Stimulated activated CD4-positive, alpha-beta T cell treated with anti-CD3 and anti-CD28 coated beads, Interleukin-2, amount 100 ng/mL, for 4 hours (primary cell): ENCODE results near the gene LUC7L2.
"Not testable (repeated sequence)": the region's sequence is repeated elsewhere in the genome, so short reads cannot be mapped to it uniquely, and the experiment has no call there.

Experiments used
- DNase-seq: peaks from one replicate; pipeline ENCODE4 v3.0.0-alpha.2; 2020; ENCODE audit warnings: low read depth

LUC7L2 gene

DNA sequence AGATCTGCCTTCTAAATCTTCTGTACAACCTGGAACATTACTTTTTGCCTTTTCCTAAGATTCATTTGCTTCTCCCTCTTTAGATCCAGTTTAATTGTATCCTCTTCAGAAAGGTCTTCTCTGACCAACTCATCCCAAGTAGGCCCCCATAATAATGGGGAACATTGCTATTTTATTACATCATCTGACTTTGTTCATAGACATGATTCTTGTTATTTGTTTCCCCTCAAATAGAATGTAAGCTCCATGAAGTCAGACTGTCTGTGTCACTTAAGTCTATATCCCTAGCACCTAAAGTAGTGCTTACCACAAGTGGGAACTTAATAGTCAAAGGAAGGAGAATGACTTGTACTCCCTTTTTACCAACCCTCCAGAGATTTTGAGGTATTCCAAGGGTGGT lies 37.5 kb downstream of the LUC7L2 start:
- no peak for DNase-seq

DNA sequence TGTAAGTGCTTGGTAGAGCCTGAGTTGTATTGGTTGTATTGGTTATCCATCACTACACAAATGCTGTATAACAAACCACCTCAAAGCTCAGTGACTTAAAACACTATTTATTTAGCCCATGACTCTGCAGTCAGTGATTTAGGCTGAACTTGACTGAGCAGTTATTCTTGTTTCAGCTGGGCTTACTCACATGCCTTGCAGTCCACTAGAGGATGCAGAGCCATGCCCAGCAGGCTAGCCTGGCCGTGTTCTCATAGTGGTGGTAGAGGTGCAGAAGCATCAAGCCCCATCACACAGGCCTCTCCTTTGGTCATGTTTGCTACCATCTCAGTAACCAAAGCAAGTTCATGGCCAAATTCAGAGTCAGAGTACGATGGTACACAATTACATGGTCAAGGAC lies 43.9 kb downstream of the LUC7L2 start:
- DNase-seq, result no peak

DNA sequence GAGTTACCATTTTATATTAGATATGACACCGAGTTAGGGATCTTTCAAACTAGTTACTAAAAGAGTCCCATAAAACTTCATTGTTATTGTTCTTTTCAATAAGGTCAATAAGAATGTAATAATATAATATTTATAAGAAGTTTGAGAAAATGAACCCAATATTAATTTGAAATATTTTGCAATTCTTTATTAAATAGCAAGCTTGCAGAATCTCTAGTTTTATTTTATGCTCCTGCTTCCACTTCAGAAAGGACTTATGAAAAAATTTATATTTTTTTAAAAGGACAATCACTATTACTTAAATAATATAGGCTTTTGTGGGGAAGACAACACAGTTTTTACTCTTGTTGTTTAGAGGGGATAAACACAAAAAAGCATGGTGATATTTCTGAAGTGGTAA lies 47.9 kb downstream of the LUC7L2 start:
- no peak for DNase-seq

DNA sequence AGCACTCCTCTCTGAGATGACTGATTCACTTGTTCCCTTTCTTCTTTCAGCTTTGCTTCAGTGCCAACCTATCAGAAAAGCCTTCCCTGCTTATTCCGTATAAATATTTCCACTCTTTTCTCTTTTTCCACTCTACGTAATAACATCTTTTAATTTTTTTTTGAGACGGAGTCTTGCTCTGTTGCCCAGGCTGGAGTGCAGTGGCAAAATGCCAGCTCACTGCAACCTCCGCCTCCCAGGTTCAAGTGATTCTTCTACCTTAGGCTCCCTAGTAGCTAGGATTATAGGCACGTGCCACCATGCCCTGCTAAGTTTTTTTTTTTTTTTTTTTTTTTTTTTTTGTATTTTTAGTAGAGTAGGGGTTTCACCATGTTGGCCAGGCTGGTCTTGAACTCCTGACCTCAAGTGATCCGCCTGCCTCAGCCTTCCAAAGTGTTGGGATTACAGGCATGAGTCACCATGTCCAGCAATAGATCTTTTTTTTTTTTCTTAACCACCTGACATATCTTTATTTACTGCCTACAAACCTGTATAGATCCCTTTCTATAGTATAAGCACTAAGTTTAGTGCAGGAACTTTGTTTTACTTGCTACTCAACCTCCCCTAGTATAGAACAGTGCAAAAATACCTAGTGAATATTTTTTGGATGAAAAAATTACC lies 55.2 kb downstream of the LUC7L2 start:
- DNase-seq, result not testable (repeated sequence)

DNA sequence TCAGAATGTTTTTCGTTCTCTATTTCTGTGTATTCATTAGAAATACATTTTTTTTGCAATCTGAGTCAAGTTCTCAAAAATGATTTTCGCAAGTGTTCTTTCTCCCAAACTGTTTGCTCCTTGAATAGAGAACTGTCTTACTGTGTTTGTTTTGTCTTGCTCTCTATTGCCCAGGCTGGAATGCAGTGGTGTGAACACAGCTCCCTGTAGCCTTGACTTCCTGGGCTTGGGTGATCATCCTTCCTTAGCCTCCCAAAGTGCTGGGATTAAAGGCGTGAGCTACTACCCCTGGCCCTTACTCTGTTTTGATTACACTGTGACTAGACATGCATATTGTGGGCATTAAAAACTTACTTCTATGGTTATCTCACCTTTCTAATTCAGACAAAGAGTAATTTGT lies 56.7 kb downstream of the LUC7L2 start:
- DNase-seq, result no peak

DNA sequence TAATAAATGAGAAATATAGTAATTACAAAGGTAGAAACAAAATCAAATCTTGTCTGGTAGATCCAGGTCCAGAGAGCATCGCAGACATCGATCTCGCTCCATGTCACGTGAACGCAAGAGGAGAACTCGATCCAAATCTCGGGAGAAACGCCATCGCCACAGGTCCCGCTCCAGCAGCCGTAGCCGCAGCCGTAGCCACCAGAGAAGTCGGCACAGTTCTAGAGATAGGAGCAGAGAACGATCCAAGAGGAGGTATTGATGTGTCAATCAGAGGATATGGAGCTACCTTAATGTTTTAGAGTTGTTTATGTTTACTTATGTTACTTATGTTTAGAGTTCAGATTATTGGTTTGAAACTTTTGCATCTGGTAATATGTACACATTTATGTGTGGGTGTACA lies 57.8 kb downstream of the LUC7L2 start:
- no peak for DNase-seq

DNA sequence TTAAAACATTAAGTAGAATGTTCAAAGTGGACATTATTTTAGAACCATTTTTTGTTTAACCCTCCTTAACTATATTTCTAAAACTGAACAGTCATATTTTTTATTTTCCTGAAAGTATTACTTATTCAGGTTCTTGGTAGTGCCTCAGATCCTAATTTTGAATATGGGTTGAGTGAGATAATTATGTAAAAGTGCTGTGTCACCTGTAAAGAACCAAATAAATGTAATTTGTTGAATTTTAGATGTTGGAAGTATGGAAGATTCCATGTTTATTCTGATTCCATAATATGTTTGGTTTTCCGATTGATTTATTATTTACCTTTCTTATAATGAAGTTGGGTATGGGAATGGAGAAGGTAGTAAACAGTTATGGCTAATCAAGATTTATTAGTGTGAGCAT lies 61.4 kb downstream of the LUC7L2 start:
- DNase-seq, result no peak

DNA sequence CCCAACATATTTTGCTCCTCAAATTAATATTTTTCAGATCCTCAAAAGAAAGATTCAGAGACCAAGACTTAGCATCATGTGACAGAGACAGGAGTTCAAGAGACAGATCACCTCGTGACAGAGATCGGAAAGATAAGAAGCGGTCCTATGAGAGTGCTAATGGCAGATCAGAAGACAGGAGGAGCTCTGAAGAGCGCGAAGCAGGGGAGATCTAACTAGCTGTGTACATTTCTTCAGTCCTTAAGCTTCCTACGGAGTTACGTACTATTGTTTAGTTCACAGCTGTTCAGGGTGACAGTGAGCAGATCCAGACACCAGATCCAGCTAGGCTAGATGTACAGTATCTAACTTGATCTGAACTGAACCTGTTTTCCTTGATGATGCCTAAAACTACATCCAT lies 62.4 kb downstream of the LUC7L2 start:
- DNase-seq, result no peak

DNA sequence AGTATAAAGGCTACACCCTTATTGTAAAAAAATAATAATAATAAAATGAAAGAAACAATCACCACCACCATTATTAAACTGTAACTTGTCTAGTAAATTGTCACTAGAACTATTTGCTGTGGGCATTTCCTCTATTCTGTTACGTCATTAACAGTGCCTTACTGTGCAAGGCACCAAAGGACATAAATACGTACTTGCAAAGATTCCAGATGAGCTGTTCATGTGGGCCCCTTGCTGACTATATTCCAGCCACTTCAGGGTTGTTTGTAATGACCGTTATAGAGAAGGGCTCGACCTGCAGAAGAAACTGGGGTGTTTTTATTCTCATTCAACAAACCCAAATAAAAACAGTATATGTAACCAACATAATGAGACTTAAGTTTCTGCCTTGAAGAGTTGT lies 63.4 kb downstream of the LUC7L2 start:
- no peak for DNase-seq

DNA sequence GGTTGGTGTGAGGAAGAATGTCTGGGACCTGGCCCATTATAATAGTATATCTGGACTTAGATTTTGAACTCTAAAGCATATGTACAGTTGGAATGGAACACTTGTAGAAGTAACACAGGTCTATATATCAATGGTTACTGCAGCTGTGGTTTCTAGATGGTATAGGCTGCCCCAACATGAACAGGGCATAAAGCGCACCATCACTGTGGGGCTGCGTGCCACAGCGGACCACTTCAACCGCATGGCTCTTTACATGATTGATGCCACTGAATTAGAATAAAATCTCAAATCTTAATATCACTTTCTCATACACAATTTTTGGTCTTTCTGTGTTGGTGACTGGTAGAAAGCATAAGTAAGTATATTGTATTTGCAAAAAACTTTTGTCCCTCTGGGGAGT lies 64.3 kb downstream of the LUC7L2 start:
- no peak for DNase-seq

DNA sequence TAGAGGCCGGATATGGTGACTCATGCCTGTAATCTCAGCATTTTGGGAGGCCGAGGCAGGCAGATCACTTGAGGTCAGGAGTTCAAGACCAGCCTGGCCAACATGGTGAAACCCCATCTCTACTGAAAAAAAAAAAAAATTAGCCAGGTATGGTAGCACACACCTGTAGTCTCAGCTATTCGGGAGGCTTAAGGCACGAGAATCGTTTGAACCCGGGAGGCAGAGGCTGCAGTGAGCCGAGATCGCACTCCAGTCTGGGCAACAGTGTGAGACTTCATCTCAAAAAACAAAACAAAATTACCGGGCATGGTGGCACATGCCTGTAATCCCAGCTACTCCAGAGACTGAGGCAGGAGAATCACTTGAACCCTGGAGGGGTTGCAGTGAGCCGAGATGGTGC lies 66.0 kb downstream of the LUC7L2 start:
- DNase-seq, result not testable (repeated sequence)

DNA sequence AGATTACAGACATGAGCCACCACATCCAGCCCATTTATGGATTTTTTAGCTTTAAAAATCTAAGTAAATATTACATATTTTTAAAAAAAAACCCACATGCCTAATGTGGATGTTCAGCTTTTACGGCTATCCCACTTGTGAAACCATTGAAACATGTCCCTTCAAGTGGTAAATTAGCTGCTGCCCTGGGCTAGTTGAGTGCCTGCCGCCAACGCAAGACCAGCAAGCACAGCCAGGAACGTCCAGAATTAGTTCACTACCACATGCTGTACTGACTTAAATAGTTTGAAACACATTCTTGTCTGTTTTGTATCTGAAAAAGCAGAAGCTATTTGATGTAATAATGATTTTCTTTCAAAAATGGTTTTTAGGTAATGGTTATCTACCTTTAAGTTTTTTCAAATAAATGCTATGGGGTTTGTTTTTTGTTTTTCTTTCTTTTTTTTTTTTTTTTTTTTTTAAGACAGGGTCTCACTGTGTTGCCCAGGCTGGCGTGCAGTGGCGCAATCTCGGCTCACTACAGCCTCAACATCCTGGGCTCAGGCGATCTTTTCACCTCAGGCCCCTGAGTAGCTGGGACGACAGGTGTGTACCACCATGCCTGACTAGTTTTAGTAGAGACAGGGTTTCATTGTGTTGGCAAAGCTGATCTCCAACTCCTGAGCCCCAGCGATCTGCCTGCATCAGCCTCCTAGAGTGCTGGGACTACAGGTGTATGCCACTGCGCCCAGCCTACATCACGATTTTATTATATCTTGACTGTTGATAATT lies 66.7 kb downstream of the LUC7L2 start:
- DNase-seq, result no peak

DNA sequence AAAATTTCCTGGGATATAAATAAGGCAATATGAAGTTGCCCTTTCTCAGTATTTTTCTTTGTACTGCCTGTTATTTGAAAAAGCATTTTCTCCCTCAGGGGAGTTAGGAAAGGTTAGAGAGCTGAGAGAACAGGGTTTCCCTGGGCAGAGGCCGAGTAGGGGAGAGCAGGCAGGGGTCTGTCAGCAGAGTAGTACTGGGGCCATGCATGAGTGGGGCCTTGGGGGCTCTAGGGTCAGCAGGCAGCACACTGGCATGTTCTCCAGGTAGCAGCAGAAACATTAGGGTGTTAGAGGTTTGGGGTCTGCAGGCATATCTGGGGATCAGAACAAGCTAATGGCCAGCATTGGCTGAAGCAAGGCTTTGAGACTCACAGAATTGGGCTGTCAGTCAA lies 67.3 kb downstream of the LUC7L2 start:
- DNase-seq, result no peak

DNA sequence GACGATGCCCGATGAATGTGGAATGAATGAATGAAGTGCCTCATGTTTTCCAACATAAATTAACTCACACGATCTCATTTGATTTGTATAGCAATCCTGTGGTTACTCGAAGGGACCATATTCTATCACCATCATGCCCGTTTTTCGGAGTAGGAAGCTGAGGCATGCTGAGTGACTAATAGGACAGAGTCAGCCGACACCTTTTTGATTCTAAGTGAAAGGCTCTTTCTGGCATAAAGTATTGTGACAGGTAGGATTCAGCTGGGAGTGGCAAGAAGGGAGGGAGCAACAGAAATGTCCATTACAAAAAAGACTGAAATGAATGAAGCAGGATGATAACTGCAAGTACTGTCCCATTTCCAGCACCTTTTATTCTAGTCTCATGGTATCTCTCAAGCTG lies 68.1 kb downstream of the LUC7L2 start:
- no peak for DNase-seq

DNA sequence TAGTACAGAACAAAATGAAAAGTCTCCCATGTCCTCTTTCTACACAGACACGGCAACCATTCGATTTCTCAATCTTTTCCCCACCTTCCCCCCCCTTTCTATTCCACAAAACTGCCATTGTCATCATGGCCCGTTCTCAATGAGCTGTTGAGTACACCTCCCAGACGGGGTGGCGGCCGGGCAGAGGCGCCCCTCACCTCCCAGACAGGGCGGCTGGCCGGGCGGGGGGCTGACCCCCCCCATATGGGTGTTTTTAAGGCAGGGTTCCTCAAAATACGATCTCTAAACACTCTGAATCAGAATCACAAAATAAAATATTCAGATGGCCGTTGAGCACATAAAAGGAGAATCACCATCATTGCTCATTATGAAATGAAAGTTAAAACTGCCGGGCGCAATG lies 70.0 kb downstream of the LUC7L2 start:
- not testable (repeated sequence) for DNase-seq

DNA sequence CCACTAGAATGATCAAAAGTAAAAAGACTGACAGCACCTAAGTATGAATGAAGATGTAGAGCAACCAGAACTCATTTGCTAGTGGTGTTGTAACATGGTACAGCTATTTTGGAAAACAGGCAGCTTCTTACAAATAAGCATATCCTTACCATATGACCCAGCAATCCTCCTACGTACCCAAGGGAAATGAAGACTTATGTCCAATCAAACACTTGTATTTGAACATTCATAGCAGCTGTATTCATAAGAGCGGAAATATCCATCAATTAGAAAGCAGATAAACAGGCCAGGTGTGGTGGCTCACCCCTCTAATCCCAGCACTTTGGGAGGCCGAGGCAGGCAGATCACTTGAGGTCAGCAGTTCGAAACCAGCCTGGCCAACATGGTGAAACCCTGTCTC lies 70.7 kb downstream of the LUC7L2 start:
- no peak for DNase-seq

DNA sequence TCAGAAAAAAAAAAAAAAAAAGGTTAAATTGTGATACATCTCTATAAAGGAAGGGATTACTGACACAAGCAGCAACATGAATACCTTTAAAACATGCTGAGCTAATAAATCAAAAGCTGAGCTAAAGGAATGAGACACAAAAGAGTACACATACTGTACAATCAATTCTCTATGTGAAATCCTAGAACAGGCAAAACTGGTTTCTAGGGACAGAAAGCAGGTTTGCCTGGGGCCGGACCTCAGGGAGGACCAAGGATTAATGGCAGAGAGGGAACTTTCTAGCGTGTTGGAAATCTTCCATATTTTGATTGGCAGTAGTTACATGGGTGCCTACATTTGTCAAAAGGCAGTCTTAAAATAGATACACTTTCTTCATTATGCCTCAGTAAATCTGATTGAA lies 71.3 kb downstream of the LUC7L2 start:
- DNase-seq, result no peak

DNA sequence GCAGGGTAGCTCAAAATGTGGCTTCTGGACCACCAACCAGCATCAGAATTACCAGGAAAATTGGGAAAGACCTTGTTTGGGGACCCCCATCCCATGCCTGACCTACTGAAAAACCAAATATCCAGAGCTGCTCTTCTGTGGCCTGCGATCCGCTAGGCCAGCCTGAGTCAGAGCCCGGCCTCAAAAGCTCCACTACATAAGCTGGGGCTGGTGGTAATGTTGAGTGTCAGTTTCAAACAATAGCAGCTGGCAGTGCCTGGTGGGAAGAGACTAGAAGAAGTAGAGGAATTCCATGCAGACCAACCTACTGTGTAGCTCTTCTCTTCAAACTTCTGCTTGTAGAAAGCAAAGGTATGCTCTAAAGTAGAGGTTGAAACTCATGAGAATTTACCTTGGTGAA lies 71.8 kb downstream of the LUC7L2 start:
- DNase-seq, result no peak

DNA sequence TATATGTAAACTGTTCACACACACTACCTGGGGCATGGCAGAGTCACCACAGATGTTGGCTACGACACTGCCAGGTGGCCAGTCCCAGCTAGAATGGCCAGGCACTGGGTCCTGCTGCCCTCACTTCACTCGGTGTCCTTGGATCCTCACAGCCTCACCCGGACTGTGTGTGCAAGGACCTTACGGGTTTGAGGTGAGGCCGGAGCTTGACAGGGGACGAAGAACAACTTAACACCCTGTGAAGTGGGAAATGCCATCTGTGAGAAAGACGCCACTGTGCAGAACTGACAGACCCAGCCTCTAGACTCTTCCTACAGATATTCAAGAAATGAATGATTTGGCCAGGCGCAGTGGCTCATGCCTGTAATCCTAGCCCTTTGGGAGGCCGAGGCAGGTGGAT lies 77.1 kb downstream of the LUC7L2 start:
- no peak for DNase-seq

DNA sequence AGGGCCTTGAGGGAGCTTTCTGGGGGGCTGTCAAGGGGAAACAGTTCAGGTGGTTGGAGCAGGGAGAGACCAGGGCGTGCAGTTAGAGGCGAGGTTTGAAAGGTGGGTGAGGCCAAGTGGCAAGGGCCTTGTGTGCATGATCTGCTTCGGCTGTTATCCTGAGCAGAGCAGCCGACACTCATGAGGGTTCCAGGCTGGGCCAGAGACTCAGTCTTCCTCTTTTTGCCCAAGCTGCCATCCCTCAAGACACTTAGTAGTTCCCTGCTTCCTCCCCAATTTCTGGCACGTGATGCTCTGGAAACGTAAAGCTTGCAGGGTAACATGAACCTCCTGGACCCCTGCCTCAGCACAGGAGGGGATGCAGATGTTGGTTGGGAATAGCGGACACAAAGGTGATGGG lies 79.7 kb downstream of the LUC7L2 start:
- DNase-seq, result no peak

DNA sequence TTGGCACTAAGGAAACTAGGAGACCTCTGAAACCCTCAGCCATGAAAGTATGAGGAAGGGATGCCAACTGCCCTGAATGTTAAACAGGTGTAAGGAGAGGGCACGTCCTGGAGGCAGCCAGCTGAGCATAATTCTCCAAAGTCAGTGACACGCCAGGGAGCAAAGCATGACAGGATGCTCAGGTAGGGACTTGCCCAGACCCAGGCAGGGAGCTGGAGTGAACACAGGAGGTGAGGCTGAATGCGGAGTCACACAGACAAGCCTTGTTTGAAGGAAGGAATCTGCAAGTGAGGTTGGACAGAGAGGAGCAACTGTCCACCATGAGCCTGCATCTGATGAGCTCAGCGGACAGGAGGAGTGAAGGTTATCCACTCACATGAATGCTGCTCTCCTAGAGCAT lies 82.3 kb downstream of the LUC7L2 start:
- DNase-seq, result no peak

DNA sequence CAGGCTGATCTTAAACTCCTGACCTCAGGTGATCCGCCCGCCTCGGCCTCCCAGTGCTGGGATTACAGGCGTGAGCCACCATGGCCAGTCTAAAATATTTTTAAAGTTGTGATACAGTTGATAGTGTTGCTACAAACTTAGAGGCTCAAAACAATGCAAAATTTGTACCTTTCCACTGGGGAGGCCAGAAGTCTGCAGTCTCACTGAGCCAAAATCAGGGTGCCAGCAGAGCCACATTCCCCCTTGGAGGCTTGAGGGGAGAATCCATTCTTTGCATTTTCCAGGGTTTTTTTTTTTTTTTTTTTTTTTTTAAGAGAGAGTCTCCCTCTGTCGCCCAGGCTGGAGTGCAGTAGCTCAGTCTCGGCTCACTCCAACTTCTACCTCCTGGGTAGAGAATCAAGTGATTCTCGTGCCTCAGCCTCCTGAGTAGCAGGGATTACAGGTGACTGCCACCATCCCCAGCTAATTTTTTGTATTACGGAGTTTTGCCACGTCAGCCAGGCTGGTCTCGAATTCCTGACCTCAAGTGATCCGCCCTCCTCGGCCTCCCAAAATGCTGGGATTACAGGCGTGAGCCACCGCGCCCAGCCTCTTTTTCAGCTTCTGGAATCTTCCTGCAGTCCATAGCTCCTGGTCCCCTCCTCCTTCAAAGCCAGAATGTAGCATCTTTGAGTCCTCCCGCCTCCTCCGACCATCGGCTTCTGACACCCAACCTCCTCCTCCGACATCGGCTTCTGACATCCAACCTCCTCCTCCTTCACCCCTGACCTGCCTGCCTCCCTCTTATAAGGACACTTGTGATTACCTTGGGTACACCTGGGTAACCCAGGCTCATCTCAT lies 86.6 kb downstream of the LUC7L2 start:
- no peak for DNase-seq

DNA sequence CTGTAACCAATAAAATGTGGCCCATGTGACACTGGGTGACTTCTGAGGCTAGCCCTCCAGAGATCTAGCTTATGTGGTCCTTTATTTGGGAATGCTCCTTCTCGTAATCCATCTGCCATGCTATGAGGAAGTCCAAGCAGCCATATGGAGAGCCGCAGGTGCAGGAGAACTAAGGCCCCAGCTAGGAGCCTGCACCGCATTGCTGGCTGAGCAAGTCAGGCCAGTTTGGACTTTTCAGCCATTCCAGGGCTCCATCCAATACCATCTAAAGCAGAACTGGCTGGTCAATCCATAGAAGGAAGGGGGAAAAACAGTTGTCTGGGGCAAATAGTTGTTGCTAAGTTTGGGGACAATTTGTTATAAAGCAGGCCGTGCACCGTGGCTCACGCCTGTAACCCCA lies 91.2 kb downstream of the LUC7L2 start:
- DNase-seq, result no peak
